ENCODE measurements around the gene ZBTB7C.

DNA sequence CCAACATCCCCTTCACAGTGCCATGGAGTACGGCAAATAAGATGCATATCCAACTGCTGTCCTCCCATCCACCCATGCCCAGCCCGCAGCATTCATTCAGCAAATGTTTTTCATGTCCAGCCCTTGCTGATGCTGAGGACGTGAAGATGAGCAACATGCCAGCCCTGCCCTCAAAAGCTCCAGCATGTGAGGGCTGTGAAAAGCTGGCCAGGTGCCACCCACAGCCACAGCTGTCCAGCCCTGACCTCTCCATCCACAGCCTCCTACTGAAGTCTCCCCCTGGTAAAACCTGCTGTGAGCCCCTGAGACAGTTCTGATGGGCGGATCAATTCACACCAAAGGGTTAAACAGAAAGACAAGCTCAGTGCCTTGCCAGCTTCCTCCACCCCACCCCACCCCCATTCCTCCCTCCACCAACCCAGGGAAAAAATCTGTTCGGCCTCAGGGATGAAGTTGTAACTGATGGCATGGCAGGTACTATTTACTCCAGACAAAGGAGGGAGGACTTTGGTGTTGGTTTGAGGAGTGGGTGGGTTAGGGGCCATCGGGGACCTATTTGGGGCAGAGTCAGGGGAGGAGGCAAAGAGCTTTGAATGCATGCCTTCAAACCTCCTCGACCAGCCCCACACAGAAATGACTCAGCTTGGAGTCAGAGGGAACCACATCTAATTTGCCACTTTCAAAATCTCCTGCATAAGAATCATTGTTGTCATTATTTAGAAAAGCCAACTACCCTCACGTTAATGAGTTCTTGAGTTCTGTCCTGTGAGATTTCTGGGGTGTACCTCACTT, 4.3 kb downstream of the ZBTB7C start:
- no peak for TF ChIP-seq L3MBTL2 (conservative IDR thresholded peaks at IDR 0.05)
- TF ChIP-seq, protein P1, sequence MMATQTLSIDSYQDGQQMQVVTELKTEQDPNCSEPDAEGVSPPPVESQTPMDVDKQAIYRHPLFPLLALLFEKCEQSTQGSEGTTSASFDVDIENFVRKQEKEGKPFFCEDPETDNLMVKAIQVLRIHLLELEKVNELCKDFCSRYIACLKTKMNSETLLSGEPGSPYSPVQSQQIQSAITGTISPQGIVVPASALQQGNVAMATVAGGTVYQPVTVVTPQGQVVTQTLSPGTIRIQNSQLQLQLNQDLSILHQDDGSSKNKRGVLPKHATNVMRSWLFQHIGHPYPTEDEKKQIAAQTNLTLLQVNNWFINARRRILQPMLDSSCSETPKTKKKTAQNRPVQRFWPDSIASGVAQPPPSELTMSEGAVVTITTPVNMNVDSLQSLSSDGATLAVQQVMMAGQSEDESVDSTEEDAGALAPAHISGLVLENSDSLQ (IDR thresholded peaks at IDR 0.05), result no peak
- no peak for TF ChIP-seq BHLHE40 (IDR thresholded peaks at IDR 0.05; ENCODE audit: borderline replicate concordance)
- no peak for TF ChIP-seq ARNT (IDR thresholded peaks at IDR 0.05)
- TF ChIP-seq TARDBP (IDR thresholded peaks at IDR 0.05), result no peak
- no peak for TF ChIP-seq SP1 (IDR thresholded peaks at IDR 0.05)
- TF ChIP-seq FOXA1 (IDR thresholded peaks at IDR 0.05), result no peak
- no peak for TF ChIP-seq NFRKB (IDR thresholded peaks at IDR 0.05)
